Stimulated activated CD4-positive, alpha-beta T cell treated with anti-CD3 and anti-CD28 coated beads, Interleukin-4, amount 100 ng/mL, for 1 hour (primary cell): ENCODE measurements around the gene YIPF4.
A peak's percentile ranks its signal among the peaks of the same experiment; 100 is the strongest.
"Not testable (repeated sequence)": the region's sequence is repeated elsewhere in the genome, so short reads cannot be mapped to it uniquely, and the experiment has no call there.

Experiments
- DNase-seq: peaks from one replicate; pipeline ENCODE4 v3.0.0-alpha.2; 2020

The YIPF4 gene

GRCh38 chr2:32277674-32278477 lies at the start of gene YIPF4:
TSS of gene YIPF4 (plus strand) at chr2:32277904. CDS start at chr2:32278156, 252 bp downstream.
- DNase-seq = peak; percentile 84

GRCh38 chr2:32228181-32228580 lies 49.5 kb upstream of the YIPF4 start:
- no peak for DNase-seq

- no peak for DNase-seq
These were observed 48.1 kb upstream of the YIPF4 start for GRCh38 chr2:32229635-32230034.

- DNase-seq = no peak
These were observed 45.7 kb upstream of the YIPF4 start for GRCh38 chr2:32231959-32232358.

GRCh38 chr2:32235315-32235714 lies 42.4 kb upstream of the YIPF4 start:
- DNase-seq = no peak

GRCh38 chr2:32237488-32237887 lies 40.2 kb upstream of the YIPF4 start:
- DNase-seq = no peak

- DNase-seq = no peak
These were observed 39.7 kb upstream of the YIPF4 start for GRCh38 chr2:32237996-32238395.

GRCh38 chr2:32242331-32242730 lies 35.4 kb upstream of the YIPF4 start:
- no peak for DNase-seq

GRCh38 chr2:32246911-32247310 lies 30.8 kb upstream of the YIPF4 start:
- no peak for DNase-seq

- no peak for DNase-seq
These were observed 29.4 kb upstream of the YIPF4 start for GRCh38 chr2:32248299-32248698.

- DNase-seq = no peak
These were observed 27.9 kb upstream of the YIPF4 start for GRCh38 chr2:32249731-32250236.

- no peak for DNase-seq
These were observed 27.4 kb upstream of the YIPF4 start for GRCh38 chr2:32250290-32250689.

GRCh38 chr2:32258242-32258641 lies 19.5 kb upstream of the YIPF4 start:
- DNase-seq = no peak

- DNase-seq = no peak
These were observed 17.3 kb upstream of the YIPF4 start for GRCh38 chr2:32260376-32260775.

GRCh38 chr2:32262105-32262504 lies 15.6 kb upstream of the YIPF4 start:
- no peak for DNase-seq

- DNase-seq = no peak
These were observed 13.1 kb upstream of the YIPF4 start, which contains the start of gene NLRC4 for GRCh38 chr2:32264422-32265105. TSS of gene NLRC4 (minus strand) at chr2:32264886. CDS start at chr2:32256775, 8,111 bp downstream.

- DNase-seq = no peak
These were observed 6.6 kb upstream of the YIPF4 start for GRCh38 chr2:32271063-32271462.

GRCh38 chr2:32272279-32272678 lies 5.4 kb upstream of the YIPF4 start:
- no peak for DNase-seq

GRCh38 chr2:32274289-32274688 lies 3.4 kb upstream of the YIPF4 start:
- DNase-seq = no peak

GRCh38 chr2:32275790-32276189 lies 1.9 kb upstream of the YIPF4 start:
- not testable (repeated sequence) for DNase-seq

GRCh38 chr2:32277363-32277673 lies 386 bp upstream of the YIPF4 start:
- no peak for DNase-seq

GRCh38 chr2:32278478-32278853 lies 762 bp downstream of the YIPF4 start:
- DNase-seq = no peak

- no peak for DNase-seq
These were observed 6.6 kb downstream of the YIPF4 start for GRCh38 chr2:32284321-32284720.
